ENCODE results near the gene SLC35B4.
"Not testable (repeated sequence)": the region's sequence is repeated elsewhere in the genome, so short reads cannot be mapped to it uniquely, and the experiment has no call there.

Gene SLC35B4

DNA sequence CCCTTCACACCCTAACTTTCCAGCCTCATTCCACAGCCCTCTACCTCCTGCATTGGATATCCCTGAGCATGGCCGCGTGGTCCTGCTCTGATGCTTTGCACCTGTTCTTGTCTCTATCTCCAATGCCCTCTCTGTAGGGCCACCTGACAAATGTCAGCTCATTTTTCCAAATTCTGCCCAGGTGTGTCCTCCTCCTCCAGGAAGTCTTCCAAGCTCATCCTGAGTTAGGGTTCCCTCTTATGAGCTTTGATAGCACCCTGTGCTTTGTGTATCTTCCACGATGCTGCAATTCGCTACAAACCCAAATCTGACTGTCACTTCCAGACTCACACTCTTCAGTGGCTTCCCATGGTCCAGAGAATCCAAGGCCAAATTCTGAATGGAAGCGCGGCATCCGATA, 14.7 kb upstream of the SLC35B4 start:
- no peak for DNase-seq (ENCODE audit: low read depth in 4 of 4, low spot score in 1 of 4)

DNA sequence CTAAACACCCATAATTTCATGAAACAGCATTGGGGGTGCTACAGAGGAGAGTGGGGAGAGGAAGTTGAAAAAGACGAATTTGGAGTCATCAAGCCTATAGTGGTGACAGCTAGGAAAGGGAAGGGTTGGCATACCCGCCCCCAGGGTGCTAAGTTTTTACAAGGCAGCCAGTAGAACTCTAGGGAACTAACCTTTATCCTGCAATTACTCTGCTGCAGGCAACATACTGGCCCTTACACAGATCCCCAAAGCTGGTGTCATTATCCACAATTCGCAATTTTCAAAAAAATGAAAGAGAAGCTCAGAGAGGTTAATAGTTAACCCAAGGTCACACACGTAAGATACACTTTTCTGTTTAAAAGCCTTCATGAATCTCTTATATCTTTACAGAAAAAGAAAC, 14.2 kb upstream of the SLC35B4 start:
- DNase-seq (ENCODE audit: low read depth in 4 of 4, low spot score in 1 of 4) = no peak

DNA sequence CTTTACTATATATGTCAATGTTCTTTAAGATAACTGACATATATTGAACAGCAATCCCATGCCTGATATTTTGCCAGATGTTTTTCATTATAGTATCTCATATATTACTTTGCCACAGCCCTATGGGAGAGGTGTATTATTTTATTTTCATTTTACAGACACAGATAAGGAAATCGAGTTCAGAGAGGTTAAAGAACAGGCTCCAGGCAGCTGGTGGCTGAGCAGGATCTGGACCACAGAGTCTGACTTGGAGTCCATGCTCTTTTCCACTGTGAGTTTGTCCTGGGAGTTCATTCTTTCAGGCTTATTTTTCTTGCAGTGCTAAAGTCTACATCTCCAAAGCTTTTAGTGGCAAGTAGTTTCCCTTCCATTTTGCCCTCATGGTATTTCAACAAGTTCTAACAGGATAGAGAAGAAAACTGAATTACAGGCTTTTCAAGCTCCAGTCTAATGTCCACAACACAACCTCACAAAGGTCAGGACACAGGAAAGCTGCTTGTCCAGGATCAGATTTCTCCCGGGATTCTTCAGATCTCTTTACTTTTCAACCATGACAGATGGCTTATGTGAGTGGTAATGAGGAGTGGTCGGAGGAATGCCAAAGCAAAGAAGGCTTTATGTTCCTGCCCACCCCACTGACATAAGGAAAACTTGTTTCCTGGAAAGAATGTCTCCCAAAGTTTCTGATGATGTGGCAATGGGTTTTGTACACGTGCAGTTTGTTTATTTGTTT, 13.1 kb upstream of the SLC35B4 start:
- DNase-seq (ENCODE audit: low read depth in 4 of 4, low spot score in 1 of 4) = no peak

DNA sequence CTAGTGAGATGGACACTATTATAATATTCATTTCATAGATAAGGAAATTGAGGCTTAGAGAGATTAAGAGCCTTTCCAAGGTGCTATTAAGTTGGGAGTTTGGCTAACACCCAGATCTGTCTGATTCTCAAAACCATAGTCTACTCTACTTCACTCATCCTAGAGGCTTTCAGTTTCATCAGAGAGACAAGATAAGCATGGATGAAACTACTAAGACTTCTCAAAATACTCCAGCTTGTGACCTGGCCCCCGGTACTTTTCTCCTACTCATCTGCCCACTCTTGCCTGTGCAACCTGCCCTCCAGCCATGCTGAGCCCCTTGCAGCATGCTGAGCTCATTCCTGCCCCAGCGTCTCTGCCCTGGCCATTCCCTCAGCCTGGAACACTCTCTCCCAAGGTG, 12.2 kb upstream of the SLC35B4 start:
- DNase-seq (ENCODE audit: low read depth in 4 of 4, low spot score in 1 of 4) = no peak

DNA sequence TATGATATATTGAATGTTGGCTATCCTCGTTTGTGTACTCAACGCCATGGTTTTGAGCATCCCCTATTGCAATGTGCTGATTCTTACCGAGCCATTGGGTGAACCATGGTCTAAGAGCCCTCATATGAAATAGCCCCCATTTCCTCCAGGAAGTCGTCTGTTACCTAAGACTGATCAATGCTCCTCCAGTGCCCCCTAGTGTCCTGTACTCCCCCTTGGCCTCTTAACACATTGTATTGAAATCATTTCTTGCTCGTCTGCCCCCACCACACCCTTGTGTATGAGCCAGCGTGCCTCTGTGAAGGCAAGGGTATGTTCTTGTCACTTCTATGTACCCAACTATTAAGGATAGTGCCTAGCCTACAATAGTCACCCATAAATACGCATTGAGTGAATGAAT, 11.2 kb upstream of the SLC35B4 start:
- peak; percentile 6 to 22 (median 8) for DNase-seq (ENCODE audit: low read depth in 4 of 4, low spot score in 1 of 4)

DNA sequence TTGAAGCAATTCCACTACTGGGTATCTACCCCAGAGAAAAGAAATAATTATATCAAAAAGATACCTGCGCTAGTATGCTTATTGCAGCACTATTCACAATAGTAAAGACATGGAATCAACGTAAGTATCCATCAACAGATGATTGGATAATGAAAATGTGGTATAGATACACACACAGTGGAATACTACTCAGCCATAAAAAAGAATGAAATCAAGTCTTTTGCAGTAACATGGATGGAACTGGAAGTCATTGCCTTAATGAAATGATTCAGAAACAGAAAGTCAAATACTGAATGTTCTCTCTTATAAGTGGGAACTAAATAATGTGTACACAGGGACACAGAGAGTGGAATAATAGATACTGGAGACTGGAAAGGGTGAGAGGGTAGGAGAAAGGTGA, 7.4 kb upstream of the SLC35B4 start:
- DNase-seq (ENCODE audit: low read depth in 4 of 4, low spot score in 1 of 4) = no peak

DNA sequence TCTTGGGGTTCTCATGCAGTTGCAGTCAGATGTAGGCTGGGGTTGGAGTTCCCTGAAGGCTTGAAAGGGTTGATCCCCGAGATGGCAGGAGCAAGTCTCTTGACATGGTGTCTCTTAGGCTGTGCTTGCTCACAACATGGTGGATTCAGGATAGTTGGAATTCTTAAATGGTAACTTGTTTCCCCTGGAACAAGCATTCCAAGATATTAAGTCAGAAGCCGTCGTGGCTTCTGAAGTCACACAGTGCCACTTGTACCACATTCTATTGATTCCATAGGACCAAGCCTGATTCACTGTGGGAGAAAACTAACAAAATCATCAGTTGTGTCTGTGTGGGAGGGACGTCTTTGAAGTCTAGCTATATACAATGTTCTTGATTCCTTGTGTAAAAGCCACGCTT, 3.5 kb upstream of the SLC35B4 start:
- DNase-seq (ENCODE audit: low read depth in 4 of 4, low spot score in 1 of 4) = no peak

DNA sequence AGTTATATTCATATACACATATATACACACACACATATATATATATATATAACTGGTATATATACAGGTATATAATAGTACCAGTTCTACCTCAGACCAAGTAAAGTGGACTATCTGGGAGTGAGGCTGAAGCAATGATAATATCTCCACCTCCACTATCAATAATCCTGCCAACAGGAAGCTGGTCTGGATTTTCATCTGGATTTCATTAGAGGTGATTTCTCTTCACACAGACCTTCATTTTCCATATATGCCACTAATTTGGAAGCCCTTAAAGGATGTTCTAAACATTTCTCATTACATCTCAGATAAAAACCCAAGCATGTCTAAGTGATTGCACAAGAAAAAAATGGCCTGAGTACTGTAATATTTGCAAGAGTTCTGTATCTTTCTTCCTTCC, 1.7 kb upstream of the SLC35B4 start:
- DNase-seq (ENCODE audit: low read depth in 4 of 4, low spot score in 1 of 4) = no peak

DNA sequence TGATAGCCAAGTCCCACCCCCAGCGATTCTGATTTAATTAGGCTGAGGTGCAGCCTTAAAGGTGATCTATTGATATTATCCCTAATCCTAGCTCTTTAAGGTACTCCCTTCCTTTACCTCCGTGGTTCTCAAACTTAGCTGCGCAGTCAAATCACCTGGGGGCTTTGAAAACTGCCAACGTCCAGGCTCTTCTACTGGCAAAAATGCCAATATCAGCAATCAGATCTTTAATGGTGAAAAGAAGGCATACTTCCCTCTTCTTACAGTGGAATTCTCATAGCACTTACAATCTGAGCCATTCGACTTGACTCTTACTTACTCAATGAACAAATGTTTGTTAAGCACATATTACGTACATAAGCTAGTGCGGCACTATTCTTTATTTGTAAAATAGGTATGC, 704 bp upstream of the SLC35B4 start:
- no peak for DNase-seq (ENCODE audit: low read depth in 4 of 4, low spot score in 1 of 4)

DNA sequence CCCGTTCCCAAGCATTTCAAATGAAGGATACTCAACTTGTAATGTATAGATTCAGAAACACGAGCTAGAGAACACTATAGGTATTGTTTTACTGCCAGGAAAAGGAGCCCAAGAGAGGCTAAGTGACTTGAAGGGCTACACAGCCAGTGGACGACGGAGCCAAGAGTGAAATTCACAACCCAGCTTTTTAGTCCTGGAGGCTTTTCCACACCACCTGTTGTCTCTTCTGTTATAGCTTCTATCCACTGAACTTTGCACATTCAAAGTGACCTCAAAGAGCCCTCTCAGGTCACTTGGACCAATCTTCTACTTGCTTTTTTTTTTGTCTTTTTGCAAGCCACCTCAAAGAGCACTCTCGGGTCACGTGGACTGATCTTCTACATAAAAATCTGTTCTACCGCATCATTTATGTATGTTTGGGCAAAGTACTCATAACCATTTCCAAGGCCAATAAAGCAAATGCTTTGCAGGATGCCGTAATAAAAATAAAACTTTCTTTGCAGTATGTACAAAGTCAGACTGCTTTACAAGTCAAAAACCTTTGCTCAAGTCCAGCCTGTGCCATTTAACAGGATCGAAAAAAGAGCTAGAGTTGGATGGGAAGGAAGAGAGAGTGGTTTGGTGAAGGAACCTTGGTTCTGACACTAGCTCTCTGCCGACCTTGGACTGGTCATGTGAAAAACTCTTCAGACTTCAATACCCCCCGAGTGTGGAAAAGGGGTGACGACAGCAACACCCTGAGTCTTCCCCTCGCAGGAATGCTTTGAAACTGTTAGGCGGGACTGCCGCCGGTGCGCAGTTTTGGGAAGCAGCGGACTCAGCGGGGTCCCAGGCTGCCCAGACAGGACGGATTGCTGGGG, 821 bp downstream of the SLC35B4 start:
- no peak for DNase-seq (ENCODE audit: low read depth in 4 of 4, low spot score in 1 of 4)

DNA sequence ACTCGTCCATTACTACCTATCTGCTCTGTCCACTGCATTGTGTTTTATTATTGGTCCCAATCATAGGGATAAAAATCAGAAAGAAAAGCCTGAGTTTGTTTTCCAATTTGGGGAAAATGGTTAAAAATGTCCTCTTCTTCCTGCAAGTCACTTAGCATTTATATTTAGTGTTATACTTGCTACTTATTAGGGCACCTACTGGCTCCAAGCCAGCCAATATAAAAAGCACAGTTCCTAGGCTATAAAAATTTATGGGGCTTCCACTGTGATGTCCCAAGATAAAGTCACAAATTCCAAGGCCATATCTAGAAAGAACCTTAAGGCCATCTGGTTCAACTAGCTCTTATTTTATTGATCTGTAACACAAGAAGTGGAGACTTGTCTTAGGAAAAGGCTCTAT, 3.2 kb downstream of the SLC35B4 start:
- no peak for DNase-seq (ENCODE audit: low read depth in 4 of 4, low spot score in 1 of 4)

DNA sequence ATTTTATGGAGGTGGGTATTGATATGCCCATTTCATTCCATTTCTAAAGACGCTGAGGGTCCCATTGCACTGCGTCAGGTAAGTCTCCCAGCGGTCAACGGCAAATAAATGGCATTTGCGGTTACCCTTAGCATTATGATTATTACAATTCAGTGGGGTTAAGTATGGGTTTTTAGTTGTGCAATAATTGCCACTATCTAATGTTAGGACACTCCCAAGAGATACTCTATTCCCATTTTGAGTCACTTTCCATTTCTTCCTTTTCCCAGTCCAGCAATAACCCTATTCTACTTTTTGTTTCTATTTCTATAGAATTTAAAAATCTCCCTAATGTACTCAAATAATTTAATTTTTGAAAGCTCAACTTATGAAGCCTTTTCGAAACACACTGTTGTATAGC, 4.0 kb downstream of the SLC35B4 start:
- DNase-seq (ENCODE audit: low read depth in 4 of 4, low spot score in 1 of 4) = no peak

DNA sequence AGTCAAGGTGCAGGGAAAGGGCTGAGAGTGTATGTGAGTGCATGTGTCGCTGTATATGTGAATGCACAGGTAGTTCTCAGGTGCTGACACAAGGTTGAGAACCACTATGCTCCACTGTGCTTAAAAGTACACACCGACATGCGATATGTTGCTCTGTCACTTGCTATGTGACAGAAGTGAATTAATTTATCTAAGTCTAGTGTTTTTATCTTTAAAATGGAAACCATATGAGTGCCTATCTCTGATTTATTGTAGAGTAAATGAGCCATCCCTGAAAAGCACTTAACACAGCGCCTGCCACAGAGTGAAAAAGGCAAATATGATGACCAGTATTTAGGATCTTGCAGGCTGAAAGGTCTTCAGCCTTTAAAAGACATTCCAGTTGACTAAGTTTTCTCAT, 4.9 kb downstream of the SLC35B4 start:
- no peak for DNase-seq (ENCODE audit: low read depth in 4 of 4, low spot score in 1 of 4)

DNA sequence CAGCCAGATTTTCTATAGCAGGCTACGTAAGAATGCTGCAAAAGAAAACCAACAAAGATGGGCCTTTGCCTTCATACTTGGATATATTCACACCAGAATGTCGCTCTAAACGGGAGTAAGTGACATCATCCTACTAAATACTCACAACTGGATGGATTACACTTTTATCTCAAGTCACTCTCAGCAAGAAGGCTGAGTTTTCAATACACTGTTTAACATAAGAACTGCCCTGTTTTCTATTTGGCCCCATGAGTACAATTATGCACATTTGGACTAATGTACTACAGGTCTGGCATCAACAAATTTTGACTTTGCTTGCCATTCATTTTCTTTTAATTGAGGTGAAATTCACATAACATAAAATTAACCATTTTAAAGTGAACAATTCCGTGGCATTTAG, 8.2 kb downstream of the SLC35B4 start:
- no peak for DNase-seq (ENCODE audit: low read depth in 4 of 4, low spot score in 1 of 4)

DNA sequence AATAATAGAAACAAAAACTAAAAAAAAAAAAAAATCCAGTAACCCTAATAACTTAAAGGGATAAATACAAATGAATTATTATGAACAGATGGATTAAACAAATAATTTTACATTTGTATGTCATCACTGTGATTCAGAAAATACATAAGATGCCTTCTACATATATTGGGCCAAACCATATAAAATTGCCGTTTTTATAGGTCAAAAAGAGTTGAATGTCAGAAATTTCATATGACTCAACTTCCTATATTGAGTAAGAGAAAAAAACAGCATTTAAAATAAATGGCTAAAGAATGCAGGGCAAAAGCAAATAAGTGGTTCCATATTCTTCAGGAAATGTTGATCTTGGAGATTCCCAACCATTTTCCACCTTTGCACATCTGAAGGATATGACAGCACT, 9.4 kb downstream of the SLC35B4 start:
- no peak for DNase-seq (ENCODE audit: low read depth in 4 of 4, low spot score in 1 of 4)

DNA sequence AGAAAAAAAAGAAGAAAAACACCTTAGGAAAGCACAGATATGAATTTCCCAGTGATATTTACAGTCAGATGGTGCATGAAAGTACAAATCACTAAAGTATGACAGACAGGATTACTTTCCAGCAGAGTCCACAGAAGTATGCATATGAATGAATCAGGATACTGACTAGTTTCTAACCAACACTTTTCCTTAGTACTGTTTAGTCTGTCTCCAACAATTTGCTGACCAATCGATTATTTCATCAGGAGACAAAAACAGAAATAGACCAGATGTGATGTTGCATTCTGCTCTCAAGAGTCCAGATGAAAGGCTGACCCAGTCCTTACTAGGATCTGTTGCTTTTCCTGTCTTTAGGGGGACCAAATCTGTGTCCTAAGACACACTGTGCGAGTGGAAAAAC, 14.6 kb downstream of the SLC35B4 start:
- no peak for DNase-seq (ENCODE audit: low read depth in 4 of 4, low spot score in 1 of 4)

DNA sequence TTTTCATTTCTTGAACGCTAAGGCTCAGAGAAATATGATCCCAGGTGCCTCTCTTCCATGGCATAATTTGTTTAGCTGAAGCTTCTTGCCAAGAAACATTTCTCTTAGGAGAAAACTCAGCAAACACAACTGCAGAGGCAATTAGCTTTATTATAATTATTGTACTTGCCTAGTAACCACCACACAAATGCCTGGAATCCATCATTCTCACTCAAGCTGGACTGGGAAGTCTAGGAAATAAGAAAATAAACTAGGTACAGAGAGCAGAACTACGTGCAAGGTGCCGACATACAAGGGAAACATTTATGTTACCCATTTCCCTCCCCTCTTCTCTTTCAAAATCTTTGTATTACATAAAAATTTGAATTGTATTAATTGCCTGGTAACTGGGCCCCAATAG, 15.1 kb downstream of the SLC35B4 start:
- DNase-seq (ENCODE audit: low read depth in 4 of 4, low spot score in 1 of 4) = no peak

DNA sequence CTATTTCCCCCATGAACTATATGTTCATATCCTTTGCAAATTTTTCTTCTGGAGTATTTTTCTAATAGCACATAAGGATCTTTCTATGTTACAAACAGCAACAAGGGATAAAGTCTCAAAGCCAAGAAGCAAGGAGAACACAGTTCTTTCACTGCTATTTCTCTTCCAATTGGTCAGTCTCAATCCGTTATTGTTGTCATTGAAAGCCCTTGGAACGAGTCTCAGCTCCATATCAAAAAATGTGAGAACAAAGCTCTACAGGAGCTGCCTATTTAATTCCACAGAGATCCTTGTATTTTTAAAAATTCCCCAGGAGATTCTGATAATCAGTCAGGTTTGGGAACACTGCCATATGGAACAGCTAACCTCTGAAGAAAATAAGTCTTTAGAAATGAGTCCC, 15.7 kb downstream of the SLC35B4 start:
- no peak for DNase-seq (ENCODE audit: low read depth in 4 of 4, low spot score in 1 of 4)

DNA sequence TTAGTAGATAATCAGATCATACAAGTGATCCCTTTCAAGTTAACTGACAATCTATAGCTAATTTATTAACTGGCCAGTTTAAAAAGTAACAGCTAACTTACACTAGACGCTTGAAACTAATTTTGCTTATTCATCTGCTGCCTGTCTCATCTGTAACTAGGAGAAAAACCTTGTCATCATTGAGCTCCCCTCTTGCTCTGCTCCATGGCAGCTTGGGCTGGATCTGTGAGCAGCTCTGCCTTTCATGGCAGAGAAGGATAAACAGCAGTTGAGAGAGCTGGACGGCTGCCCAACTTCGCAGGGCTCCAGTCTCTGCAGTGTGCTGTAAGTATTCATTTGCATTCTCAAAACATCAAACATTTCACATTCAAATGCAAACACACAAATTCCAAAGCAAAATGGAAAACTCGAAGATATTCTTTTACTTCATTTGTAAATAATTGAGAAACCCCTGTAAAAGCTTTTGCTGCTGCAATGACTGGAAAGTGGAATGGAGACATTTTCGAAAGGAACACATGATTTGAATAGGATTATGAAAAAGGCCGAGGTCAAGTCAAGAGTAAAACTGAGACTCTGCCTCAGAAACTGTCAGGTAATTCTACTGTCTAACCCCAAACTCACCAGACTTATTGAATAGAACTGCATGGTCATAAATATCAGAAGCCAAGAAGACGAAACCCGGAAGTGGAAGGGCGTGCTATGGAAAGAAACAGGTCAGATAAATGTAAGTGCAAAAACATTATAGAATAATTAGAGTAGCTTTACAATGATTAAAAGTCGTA, 17.6 kb downstream of the SLC35B4 start:
- no peak for DNase-seq (ENCODE audit: low read depth in 4 of 4, low spot score in 1 of 4)

DNA sequence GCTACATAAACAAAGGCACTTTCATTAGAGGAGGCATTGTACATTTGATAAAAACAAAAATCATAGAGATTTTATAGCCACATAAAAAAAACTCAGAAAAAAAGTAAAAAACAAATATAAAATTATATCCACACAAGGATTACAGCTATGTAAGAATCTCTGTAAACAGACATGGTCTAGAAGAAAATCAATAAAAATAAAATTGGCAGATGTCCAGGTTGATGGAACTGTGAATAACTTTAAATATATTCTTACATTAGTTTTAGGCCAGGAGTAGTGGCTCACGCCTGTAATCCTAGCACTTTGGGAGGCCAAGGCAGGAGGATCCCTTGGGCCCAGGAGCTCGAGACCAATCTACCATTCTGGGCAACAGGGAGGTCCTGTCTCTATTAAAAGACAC, 19.2 kb downstream of the SLC35B4 start:
- no peak for DNase-seq (ENCODE audit: low read depth in 4 of 4, low spot score in 1 of 4)

DNA sequence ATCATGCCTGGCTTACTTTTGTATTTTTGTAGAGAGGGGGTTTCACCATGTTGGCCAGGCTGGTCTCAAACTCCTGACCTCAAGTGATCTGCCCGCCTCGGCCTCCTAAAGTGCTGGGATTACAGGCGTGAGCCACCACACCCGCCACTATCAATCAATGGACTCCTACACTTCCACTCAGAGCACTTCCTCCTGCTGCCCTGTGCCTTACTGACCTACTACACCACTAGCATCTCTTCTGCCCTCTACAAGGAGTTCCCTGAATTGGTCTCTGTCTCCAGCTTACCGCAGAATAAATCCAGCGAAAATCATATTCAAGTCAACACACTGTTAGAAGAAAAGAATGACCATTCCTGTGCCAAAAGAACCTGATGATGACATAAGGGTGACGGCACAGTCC, 20.7 kb downstream of the SLC35B4 start:
- DNase-seq (ENCODE audit: low read depth in 4 of 4, low spot score in 1 of 4) = not testable (repeated sequence)

Data from stimulated activated CD4-positive, alpha-beta T cell treated with anti-CD3 and anti-CD28 coated beads, Interleukin-1b, Interleukin-23, amount 100 ng/mL, for 24 hours (primary cell).